ENCODE data around the gene ACAP3. TPM values are rescaled to one million over a fixed set of nuclear protein-coding genes. Genes with fewer than 3 reads are reported as not detected.
A peak's percentile ranks its signal among the peaks of the same experiment; 100 is the strongest.

The ACAP3 gene
- total RNA-seq, 3 donors from 2014 or later, result 42.1 to 76.9 (median 44.8) TPM

DNA sequence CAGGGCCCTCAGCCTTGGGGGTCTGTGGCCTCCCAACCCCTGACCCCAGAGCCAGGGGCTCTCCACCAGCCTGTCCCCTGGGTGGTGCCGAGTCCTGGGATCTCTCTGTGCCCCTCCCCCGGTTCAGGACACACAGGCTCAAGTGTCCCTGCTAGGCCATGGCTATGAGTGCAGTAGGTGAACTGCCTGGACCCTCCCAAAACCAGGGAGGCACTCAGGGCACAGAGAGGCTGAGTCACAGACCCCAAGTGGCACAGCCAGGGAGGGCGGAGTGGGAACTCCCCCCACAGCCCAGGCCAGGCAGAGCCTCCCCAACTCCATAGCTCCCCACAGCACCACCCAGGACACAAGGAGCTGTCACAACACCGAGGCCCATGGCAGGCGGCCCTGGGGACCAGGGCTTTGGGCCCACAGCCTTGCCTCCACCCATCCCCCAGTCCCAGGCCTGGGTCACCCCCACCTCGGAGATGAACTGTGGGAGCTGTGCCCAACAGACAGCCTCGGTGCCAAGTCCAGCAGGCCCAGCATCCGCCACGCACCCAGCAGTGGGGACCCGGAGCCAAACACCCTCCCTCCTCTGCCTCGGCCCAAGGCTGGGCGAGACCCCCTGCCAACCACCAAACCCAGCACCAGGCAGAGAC is 38.2 kb upstream of the ACAP3 start:
- no peak overlapping the region for H3K4me3 ChIP-seq

DNA sequence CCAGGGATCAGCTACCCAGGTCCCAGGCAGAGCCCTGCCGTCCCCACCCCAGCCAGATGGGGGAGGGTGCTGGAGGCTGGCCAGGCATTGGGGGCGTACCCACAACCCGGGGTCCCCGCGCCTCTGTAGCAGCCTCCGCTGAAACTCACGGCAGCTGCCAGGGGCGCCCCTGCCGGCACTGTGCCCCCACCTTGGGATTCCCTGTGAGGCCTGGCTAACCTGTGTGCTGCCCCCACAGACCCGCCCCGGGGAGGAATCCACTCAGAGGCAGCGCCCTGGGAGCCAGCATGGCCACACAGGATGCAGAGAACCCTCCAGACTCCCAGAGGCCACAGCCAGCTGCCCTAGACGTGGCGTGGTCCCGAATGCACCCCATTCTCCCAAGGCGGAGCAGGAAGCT is 37.7 kb upstream of the ACAP3 start:
- DNase-seq, result no peak
- TF ChIP-seq, protein P1, sequence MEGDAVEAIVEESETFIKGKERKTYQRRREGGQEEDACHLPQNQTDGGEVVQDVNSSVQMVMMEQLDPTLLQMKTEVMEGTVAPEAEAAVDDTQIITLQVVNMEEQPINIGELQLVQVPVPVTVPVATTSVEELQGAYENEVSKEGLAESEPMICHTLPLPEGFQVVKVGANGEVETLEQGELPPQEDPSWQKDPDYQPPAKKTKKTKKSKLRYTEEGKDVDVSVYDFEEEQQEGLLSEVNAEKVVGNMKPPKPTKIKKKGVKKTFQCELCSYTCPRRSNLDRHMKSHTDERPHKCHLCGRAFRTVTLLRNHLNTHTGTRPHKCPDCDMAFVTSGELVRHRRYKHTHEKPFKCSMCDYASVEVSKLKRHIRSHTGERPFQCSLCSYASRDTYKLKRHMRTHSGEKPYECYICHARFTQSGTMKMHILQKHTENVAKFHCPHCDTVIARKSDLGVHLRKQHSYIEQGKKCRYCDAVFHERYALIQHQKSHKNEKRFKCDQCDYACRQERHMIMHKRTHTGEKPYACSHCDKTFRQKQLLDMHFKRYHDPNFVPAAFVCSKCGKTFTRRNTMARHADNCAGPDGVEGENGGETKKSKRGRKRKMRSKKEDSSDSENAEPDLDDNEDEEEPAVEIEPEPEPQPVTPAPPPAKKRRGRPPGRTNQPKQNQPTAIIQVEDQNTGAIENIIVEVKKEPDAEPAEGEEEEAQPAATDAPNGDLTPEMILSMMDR (IDR thresholded peaks at IDR 0.05), result no peak
- H3K4me3 ChIP-seq, result no peak overlapping the region

More for the DNA sequence above, 38.2 kb upstream of the ACAP3 start:
- H3K36me3 ChIP-seq (ENCODE audit: low read depth), result no peaks in the 10 kb centered on the region
- intact Hi-C loops (cut with DNase I, micrococcal nuclease), result no loop called here
- TF ChIP-seq, protein P1 (IDR thresholded peaks at IDR 0.05), result no peak
- ATAC-seq (no peak), DNase-seq (no peak)
- no peaks in the 10 kb centered on the region for H3K9me3 ChIP-seq
- peaks cover 29% of the 10 kb centered on the region for H3K4me1 ChIP-seq (ENCODE audit: low read depth)

DNA sequence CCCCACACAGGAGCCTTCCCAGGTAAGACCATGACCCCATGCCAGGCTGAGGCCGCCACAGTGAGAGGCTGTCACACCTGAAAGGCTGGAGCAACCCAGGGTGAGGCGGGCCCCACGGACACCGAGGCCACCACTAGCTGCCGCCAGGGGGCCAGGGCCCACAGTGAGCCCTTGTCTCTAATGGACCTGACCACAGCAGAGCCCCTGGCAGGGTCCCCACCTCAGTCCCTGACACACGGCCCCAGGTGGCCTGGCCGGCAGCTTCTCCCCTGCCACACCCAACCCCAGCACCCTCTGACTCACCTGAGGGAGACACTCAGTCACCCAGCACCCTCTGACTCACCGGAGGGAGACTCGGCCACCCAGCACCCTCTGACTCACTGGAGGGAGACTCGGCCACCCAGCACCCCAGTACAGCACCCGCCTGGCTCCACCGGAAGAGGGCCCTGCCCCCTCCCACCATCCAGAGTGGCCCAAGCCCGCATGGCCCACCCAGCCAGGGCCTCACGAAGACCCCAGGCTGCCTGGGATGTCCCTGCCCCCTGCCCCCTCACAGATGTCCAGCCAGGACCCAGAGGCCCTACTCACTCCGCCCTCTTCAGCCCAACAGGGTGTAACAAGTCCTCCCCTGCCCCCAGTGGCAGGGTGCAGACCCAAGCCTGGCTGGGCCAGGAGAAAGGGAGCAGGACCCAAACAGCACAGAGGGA is 37.1 kb upstream of the ACAP3 start:
- Histone ChIP-seq H3K4me1 (ENCODE audit: low read depth) (peaks cover 29% of the 10 kb centered on the region), H3K4me3 (no peak overlapping the region), H3K9me3 (no peaks in the 10 kb centered on the region), H3K36me3 (ENCODE audit: low read depth) (no peaks in the 10 kb centered on the region)
- TF ChIP-seq, protein P1 (IDR thresholded peaks at IDR 0.05), result no peak
- intact Hi-C loops (cut with DNase I, micrococcal nuclease), result no loop called here
- ATAC-seq (peak; percentile 57), DNase-seq (no peak)

More for the DNA sequence above, 37.7 kb upstream of the ACAP3 start:
- no peak for ATAC-seq
- H3K36me3 ChIP-seq (ENCODE audit: low read depth), result no peaks in the 10 kb centered on the region
- no peaks in the 10 kb centered on the region for H3K9me3 ChIP-seq
- H3K4me1 ChIP-seq (ENCODE audit: low read depth), result peaks cover 29% of the 10 kb centered on the region
- intact Hi-C loops (cut with DNase I, micrococcal nuclease), result no loop called here

GRCh38 chr1:1343811-1344421 is 36.2 kb upstream of the ACAP3 start:
- ATAC-seq, result no peak
- Histone ChIP-seq H3K9me3 (no peaks in the 10 kb centered on the region), H3K36me3 (ENCODE audit: low read depth) (no peaks in the 10 kb centered on the region), H3K4me3 (no peak overlapping the region), H3K4me1 (ENCODE audit: low read depth) (peaks cover 29% of the 10 kb centered on the region)
- TF ChIP-seq, protein P1 (IDR thresholded peaks at IDR 0.05), result no peak
- DNase-seq, result no peak
- intact Hi-C loops (cut with DNase I, micrococcal nuclease), result no loop called here

GRCh38 chr1:1342584-1343115 is 34.9 kb upstream of the ACAP3 start:
- TF ChIP-seq, protein P1 (IDR thresholded peaks at IDR 0.05), result no peak
- H3K4me3 ChIP-seq, result no peak overlapping the region
- intact Hi-C loops (cut with DNase I, micrococcal nuclease), result no loop called here
- no peaks in the 10 kb centered on the region for H3K36me3 ChIP-seq (ENCODE audit: low read depth)
- ATAC-seq (no peak), DNase-seq (no peak)
- H3K4me1 ChIP-seq (ENCODE audit: low read depth), result peaks cover 23% of the 10 kb centered on the region
- no peaks in the 10 kb centered on the region for H3K9me3 ChIP-seq

Measured in mucosa of descending colon (tissue), 3 donors.